Suprapubic skin (tissue), 4 donors: ENCODE data around the gene RNF144B. TPM values are rescaled to one million over a fixed set of nuclear protein-coding genes. Genes with fewer than 3 reads are reported as not detected.

Experiments used
- DNase-seq, 2 donors: peaks; one replicate each; pipeline ENCODE4 v3.0.0-alpha.2; 2019; ENCODE audit warnings: low spot score in 2 of 2
- H3K27ac ChIP-seq: fragments of 200-600 bp; sonication (generic); one replicate; pipeline ENCODE4 v1.5.1; 2019
- H3K27me3 ChIP-seq: fragments of 200-600 bp; sonication (generic); one replicate; pipeline ENCODE4 v1.5.1; 2019
- H3K36me3 ChIP-seq: fragments of 200-600 bp; sonication (generic); one replicate; pipeline ENCODE4 v1.5.1; 2019
- H3K4me1 ChIP-seq: fragments of 200-600 bp; sonication (generic); one replicate; pipeline ENCODE4 v1.5.1; 2019
- H3K4me3 ChIP-seq: fragments of 200-600 bp; sonication (generic); one replicate; pipeline ENCODE4 v1.5.1; 2019; ENCODE audit warnings: mild to moderate bottlenecking
- H3K9me3 ChIP-seq: fragments of 200-600 bp; sonication (generic); one replicate; pipeline ENCODE4 v1.5.1; 2019
- CTCF ChIP-seq, 2 donors: fragments of 200-600 bp in 1 of 2; fragments of 450-650 bp in 1 of 2; sonication (generic) in 1 of 2; IDR thresholded peaks; one replicate each; pipeline ENCODE4 v1.5.1; 2016 to 2019; ENCODE audit warnings: antibody characterized with exemption in 2 of 2, mild to moderate bottlenecking in 1 of 2, moderate library complexity in 1 of 2
- EP300 ChIP-seq: sonication (generic); formaldehyde crosslinking; IDR thresholded peaks from one replicate; pipeline ENCODE4 v1.6.1; 2017; ENCODE audit warnings: antibody characterized with exemption
- POLR2A ChIP-seq, 2 donors: fragments of 450-650 bp; IDR thresholded peaks; one replicate each; pipeline ENCODE4 v1.6.1; 2017; ENCODE audit warnings: antibody characterized with exemption in 2 of 2, mild to moderate bottlenecking in 2 of 2, moderate library complexity in 2 of 2
- POLR2AphosphoS5 ChIP-seq, 3 donors: sonication (generic); formaldehyde crosslinking; IDR thresholded peaks; one replicate each; pipeline ENCODE4 v1.6.1; 2017; ENCODE audit warnings: antibody characterized with exemption in 3 of 3
- WGBS: methylation state at CpG from one replicate; pipeline ENCODE4 v1.1.5; 2018; 5-methylcytosine and 5-hydroxymethylcytosine counted together
- total RNA-seq, 4 donors: library from RNA; depleted of rRNA; stranded (reverse); fragments of >200 nt; gene quantifications; one replicate each; pipeline ENCODE4 v1.1.0, GENCODE V29; 2016

Gene RNF144B
- total RNA-seq, 4 donors from 2014 or later: 27.8 to 48.4 (median 38.7) TPM

- Histone ChIP-seq H3K36me3 (no peaks in the 10 kb centered on the region), H3K27ac (no peak overlapping the region), H3K4me3 (no peak overlapping the region)
Measured at GRCh38 chr6:18439581-18439980, 52.4 kb downstream of the RNF144B start.

GRCh38 chr6:18441251-18441979, 54.3 kb downstream of the RNF144B start:
- Histone ChIP-seq H3K9me3 (no peaks in the 10 kb centered on the region), H3K27ac (no peak overlapping the region), H3K27me3 (no peaks in the 10 kb centered on the region), H3K4me1 (peaks cover 7% of the 10 kb centered on the region), H3K36me3 (no peaks in the 10 kb centered on the region), H3K4me3 (no peak overlapping the region)
- no peak for DNase-seq
- 88% methylated on average over 3 of the region's 3 CpGs for WGBS
- TF ChIP-seq EP300: no peak
- no peak for TF ChIP-seq POLR2AphosphoS5 (IDR thresholded peaks at IDR 0.05)
- no peak for TF ChIP-seq POLR2A (IDR thresholded peaks at IDR 0.05)
- no peak for TF ChIP-seq CTCF (IDR thresholded peaks at IDR 0.05)

More at GRCh38 chr6:18439581-18439980, 52.4 kb downstream of the RNF144B start:
- Histone ChIP-seq H3K4me1 (peaks cover 4% of the 10 kb centered on the region), H3K27me3 (no peaks in the 10 kb centered on the region), H3K9me3 (no peaks in the 10 kb centered on the region)
- no peak for DNase-seq
- TF ChIP-seq POLR2A (IDR thresholded peaks at IDR 0.05) (no peak), POLR2AphosphoS5 (IDR thresholded peaks at IDR 0.05) (no peak), CTCF (IDR thresholded peaks at IDR 0.05) (no peak), EP300 (no peak)

- Histone ChIP-seq H3K9me3 (no peaks in the 10 kb centered on the region), H3K4me1 (peaks cover 7% of the 10 kb centered on the region), H3K27me3 (no peaks in the 10 kb centered on the region), H3K4me3 (no peak overlapping the region), H3K27ac (peak overlapping the region; percentile 38), H3K36me3 (no peaks in the 10 kb centered on the region)
- no peak for DNase-seq
- no peak for TF ChIP-seq EP300
- TF ChIP-seq POLR2A (IDR thresholded peaks at IDR 0.05): no peak
- no peak for TF ChIP-seq POLR2AphosphoS5 (IDR thresholded peaks at IDR 0.05)
- TF ChIP-seq CTCF (IDR thresholded peaks at IDR 0.05): no peak
- WGBS: 65% methylated on average over 5 of the region's 5 CpGs
Measured at GRCh38 chr6:18444111-18444510, 57.0 kb downstream of the RNF144B start.

GRCh38 chr6:18445228-18445627, 58.1 kb downstream of the RNF144B start:
- peaks cover 7% of the 10 kb centered on the region for H3K4me1 ChIP-seq
- H3K27me3 ChIP-seq: no peaks in the 10 kb centered on the region
- H3K36me3 ChIP-seq: no peaks in the 10 kb centered on the region
- H3K4me3 ChIP-seq: no peak overlapping the region
- no peak for DNase-seq
- WGBS: 90% methylated on average over 1 of the region's 1 CpG
- no peak overlapping the region for H3K27ac ChIP-seq
- TF ChIP-seq EP300 (no peak), CTCF (IDR thresholded peaks at IDR 0.05) (no peak), POLR2A (IDR thresholded peaks at IDR 0.05) (no peak), POLR2AphosphoS5 (IDR thresholded peaks at IDR 0.05) (no peak)
- H3K9me3 ChIP-seq: no peaks in the 10 kb centered on the region

GRCh38 chr6:18446771-18447170, 59.6 kb downstream of the RNF144B start:
- Histone ChIP-seq H3K4me3 (no peak overlapping the region), H3K27me3 (no peaks in the 10 kb centered on the region), H3K36me3 (no peaks in the 10 kb centered on the region), H3K27ac (no peak overlapping the region), H3K9me3 (no peaks in the 10 kb centered on the region), H3K4me1 (peaks cover 7% of the 10 kb centered on the region)
- WGBS: 84% methylated on average over 2 of the region's 2 CpGs
- DNase-seq: no peak
- TF ChIP-seq CTCF (IDR thresholded peaks at IDR 0.05) (no peak), EP300 (no peak), POLR2AphosphoS5 (IDR thresholded peaks at IDR 0.05) (no peak), POLR2A (IDR thresholded peaks at IDR 0.05) (no peak)
